H1 (cell line): ENCODE measurements around the gene IGFBP4. TPM values are rescaled to one million over a fixed set of nuclear protein-coding genes. Genes with fewer than 3 reads are reported as not detected.

Source experiments
- CTCF ChIA-PET: fragments of 300-600 bp; sonication (Branson Sonifier 250); formaldehyde crosslinking; loops from one replicate; lab custom pipeline; 2021; ENCODE audit not compliant: partially characterized antibody; lab: Charles Lee
- POLR2A ChIA-PET: fragments of 300-600 bp; sonication (Branson Sonifier 250); formaldehyde crosslinking; loops from one replicate; lab custom pipeline; 2021; ENCODE audit warnings: inconsistent platforms; ENCODE audit not compliant: partially characterized antibody; lab: Charles Lee
- DNase-seq, 2 experiments: peaks; one replicate each; pipeline versions ENCODE4 v3.0.0 to v3.0.0-alpha.2; 2010 to 2022; ENCODE audit warnings: low spot score in 2 of 2, low read depth in 1 of 2, mixed read lengths in 1 of 2
- FAIRE-seq: peaks from 2 replicates; lab custom pipeline; 2011; peaks lifted over from hg19 to GRCh38; lab: Jason Lieb, UNC
- H2AFZ ChIP-seq: 2 replicates; pipeline ENCODE4 v1.8.1; 2012; ENCODE audit warnings: low read length, inconsistent platforms
- H2AK5ac ChIP-seq: 2 replicates; pipeline ENCODE4 v1.6.1; 2013; ENCODE audit warnings: low read depth, low read length
- H2BK120ac ChIP-seq: replicated peaks from 2 replicates; pipeline ENCODE3; 2013; ENCODE audit warnings: low read depth, low read length, inconsistent platforms
- H2BK12ac ChIP-seq: 2 replicates; pipeline ENCODE4 v1.6.1; 2013; ENCODE audit warnings: low read depth, low read length
- H2BK15ac ChIP-seq: 2 replicates; pipeline ENCODE4 v1.6.1; 2013; ENCODE audit warnings: low read length
- H2BK20ac ChIP-seq: 2 replicates; pipeline ENCODE4 v1.6.1; 2013; ENCODE audit warnings: low read length
- H2BK5ac ChIP-seq: 2 replicates; pipeline ENCODE4 v1.6.1; 2013; ENCODE audit warnings: low read depth, low read length
- H3K14ac ChIP-seq: 2 replicates; pipeline ENCODE4 v1.6.1; 2013; ENCODE audit warnings: inconsistent platforms; ENCODE audit not compliant: insufficient read length
- H3K18ac ChIP-seq: 2 replicates; pipeline ENCODE4 v1.6.1; 2013; ENCODE audit warnings: low read length; ENCODE audit errors: extremely low read depth
- H3K23ac ChIP-seq: 2 replicates; pipeline ENCODE4 v1.6.1; 2013; ENCODE audit warnings: inconsistent platforms; ENCODE audit not compliant: insufficient read length
- H3K23me2 ChIP-seq: 2 replicates; pipeline ENCODE4 v1.6.1; 2013; ENCODE audit warnings: low read depth, low read length
- H3K27ac ChIP-seq: 2 replicates; pipeline ENCODE4 v1.6.1; 2011; ENCODE audit warnings: low read depth, low read length, inconsistent platforms
- H3K27me3 ChIP-seq, 4 experiments: replicated peaks in 1 of 4; 1 replicate in 1 of 4; 2 replicates in 3 of 4; pipeline versions ENCODE4 v1.6.1 to v1.8.1; 2011 to 2013; ENCODE audit warnings: low read length in 3 of 4, mild to moderate bottlenecking in 3 of 4, inconsistent platforms in 2 of 4, mixed read lengths in 2 of 4, moderate library complexity in 1 of 4; ENCODE audit not compliant: control insufficient read depth in 3 of 4, insufficient read depth in 3 of 4; ENCODE audit errors: extremely low read depth in 1 of 4
- H3K36me3 ChIP-seq, 4 experiments: 2 replicates each; pipeline versions ENCODE4 v1.6.1 to v1.8.1; 2011 to 2013; ENCODE audit warnings: mild to moderate bottlenecking in 4 of 4, low read length in 3 of 4, moderate library complexity in 2 of 4, control low read depth in 1 of 4, inconsistent platforms in 1 of 4; ENCODE audit not compliant: insufficient read depth in 4 of 4, control insufficient read depth in 2 of 4
- H3K4ac ChIP-seq: replicated peaks from 2 replicates; pipeline ENCODE3; 2013; ENCODE audit warnings: low read length, low read depth, mixed read lengths, inconsistent platforms; ENCODE audit not compliant: insufficient read length
- H3K4me1 ChIP-seq, 4 experiments: replicated peaks in 1 of 4; 1 replicate in 1 of 4; 2 replicates in 3 of 4; pipeline versions ENCODE4 v1.6.1 to v1.8.1; 2011 to 2013; ENCODE audit warnings: low read length in 3 of 4, inconsistent platforms in 2 of 4, mixed read lengths in 1 of 4; ENCODE audit not compliant: insufficient read depth in 4 of 4, control insufficient read depth in 3 of 4
- H3K4me2 ChIP-seq, 2 experiments: 2 replicates each; pipeline versions ENCODE4 v1.6.1 to v1.8.1; 2011 to 2013; ENCODE audit warnings: low read depth in 2 of 2, low read length in 2 of 2, control low read depth in 1 of 2, inconsistent platforms in 1 of 2, mild to moderate bottlenecking in 1 of 2; ENCODE audit not compliant: insufficient read depth in 1 of 2
- H3K4me3 ChIP-seq, 4 experiments: fragments of 200-600, 300-600 bp in 1 of 4; sonication (generic), shearing (Covaris generic), sonication (Bioruptor Twin) in 1 of 4; 2 replicates each; pipeline versions ENCODE4 v1.5.1 to v1.8.1; 2011 to 2016; ENCODE audit warnings: low read length in 4 of 4, low read depth in 3 of 4, control low read depth in 2 of 4, inconsistent platforms in 2 of 4, mild to moderate bottlenecking in 2 of 4, mixed read lengths in 1 of 4, moderate library complexity in 1 of 4; ENCODE audit not compliant: insufficient read depth in 2 of 4; ENCODE audit errors: extremely low read depth in 1 of 4
- H3K56ac ChIP-seq: replicated peaks from 2 replicates; pipeline ENCODE3; 2013; ENCODE audit warnings: low read depth, mild to moderate bottlenecking, mixed read lengths, low read length, inconsistent platforms; ENCODE audit not compliant: insufficient read length
- H3K79me1 ChIP-seq: 2 replicates; pipeline ENCODE4 v1.6.1; 2013; ENCODE audit warnings: low read depth, low read length, control low read depth
- H3K79me2 ChIP-seq, 2 experiments: 2 replicates each; pipeline versions ENCODE4 v1.6.1 to v1.8.1; 2012 to 2013; ENCODE audit warnings: low read length in 2 of 2, mild to moderate bottlenecking in 2 of 2, inconsistent platforms in 1 of 2; ENCODE audit not compliant: insufficient read depth in 2 of 2, control insufficient read depth in 1 of 2
- H3K9ac ChIP-seq, 4 experiments: replicated peaks in 1 of 4; 1 replicate in 1 of 4; 2 replicates in 3 of 4; pipeline versions ENCODE4 v1.6.1 to v1.8.1; 2011 to 2013; ENCODE audit warnings: low read depth in 3 of 4, low read length in 3 of 4, control low read depth in 2 of 4, mild to moderate bottlenecking in 2 of 4, moderate library complexity in 2 of 4, inconsistent platforms in 1 of 4; ENCODE audit errors: extremely low read depth in 1 of 4
- H3K9me3 ChIP-seq, 2 experiments: 2 replicates each; pipeline versions ENCODE4 v1.6.1 to v1.8.1; 2012 to 2013; ENCODE audit warnings: mild to moderate bottlenecking in 2 of 2, moderate library complexity in 2 of 2, control low read depth in 1 of 2, inconsistent platforms in 1 of 2, low read depth in 1 of 2, low read length in 1 of 2, mixed read lengths in 1 of 2; ENCODE audit not compliant: insufficient read depth in 2 of 2
- H4K20me1 ChIP-seq, 2 experiments: replicated peaks in 1 of 2; 2 replicates each; pipeline versions ENCODE3 to v1.8.1; 2011 to 2013; ENCODE audit warnings: inconsistent platforms in 2 of 2, low read length in 2 of 2, mild to moderate bottlenecking in 1 of 2; ENCODE audit not compliant: insufficient read depth in 2 of 2, control insufficient read depth in 1 of 2
- H4K5ac ChIP-seq: 2 replicates; pipeline ENCODE4 v1.6.1; 2013; ENCODE audit warnings: low read length, low read depth, mixed read lengths, inconsistent platforms; ENCODE audit not compliant: insufficient read length
- H4K8ac ChIP-seq: 2 replicates; pipeline ENCODE4 v1.8.0; 2013; ENCODE audit warnings: mild to moderate bottlenecking, moderate library complexity, low read length, inconsistent platforms; ENCODE audit not compliant: insufficient read depth; ENCODE audit errors: extremely low read depth
- H4K91ac ChIP-seq: replicated peaks from 2 replicates; pipeline ENCODE3; 2013; ENCODE audit warnings: low read length, mixed read lengths, inconsistent platforms; ENCODE audit not compliant: insufficient read length
- CBX5 ChIP-seq: fragments of 300-800, 300-1000 bp; sonication (generic); IDR thresholded peaks from 2 replicates; pipeline ENCODE4 v1.7.1; 2016; ENCODE audit warnings: antibody characterized with exemption, low read length, low read depth
- CBX8 ChIP-seq: fragments of 300-800, 300-1000 bp; sonication (generic); IDR thresholded peaks from 2 replicates; pipeline ENCODE4 v1.7.1; 2016; ENCODE audit warnings: low read depth, low read length, borderline replicate concordance
- CEBPB ChIP-seq: IDR thresholded peaks from 2 replicates; pipeline ENCODE4 v1.6.1; 2012; ENCODE audit warnings: low read depth, low read length
- CREB1 ChIP-seq: IDR thresholded peaks from 2 replicates; pipeline ENCODE4 v1.6.1; 2012; ENCODE audit warnings: inconsistent platforms
- EZH2 ChIP-seq: fragments of 200-600 bp; sonication (generic); IDR thresholded peaks from 2 replicates; pipeline ENCODE4 v1.7.1; 2012; ENCODE audit warnings: low read depth, mild to moderate bottlenecking, moderate library complexity, low read length, inconsistent platforms; ENCODE audit not compliant: severe bottlenecking
- POU5F1 ChIP-seq: IDR thresholded peaks from 2 replicates; pipeline ENCODE4 v1.6.1; 2011; ENCODE audit warnings: low read depth, mild to moderate bottlenecking, low read length, moderate library complexity
- WGBS, 2 experiments: shearing (Covaris generic) in 1 of 2; methylation state at CpG; one replicate each; pipeline versions ENCODE4 v1.1.6 to v1.1.7; 2013 to 2015; ENCODE audit warnings: low lambda C conversion rate in 2 of 2, mixed read lengths in 2 of 2, inconsistent platforms in 1 of 2, low coverage in 1 of 2, missing lambda C conversion rate in 1 of 2; ENCODE audit not compliant: insufficient replicate concordance in 2 of 2, insufficient coverage in 1 of 2, insufficient read length in 1 of 2; ENCODE audit errors: extremely low coverage in 1 of 2, missing lambda C conversion rate in 1 of 2; 5-methylcytosine and 5-hydroxymethylcytosine counted together
- polyA plus RNA-seq, 7 experiments: library from polyadenylated mRNA; depleted of rRNA in 3 of 7; stranded (reverse) in 5 of 7; unstranded in 2 of 7; fragments of >200 nt in 5 of 7; fragments of 200-250 nt in 2 of 7; gene quantifications; 1 replicate in 5 of 7; 2 replicates in 1 of 7; 4 replicates in 1 of 7; pipeline versions ENCODE4 v1.2.1 to v1.2.3, GENCODE V29; 2011 to 2013; ENCODE audit warnings: missing spikeins in 2 of 7, mixed read lengths in 2 of 7
- total RNA-seq: library from RNA; stranded (reverse); fragmentation: NEBNext Ultra II Directional; extraction: Animal tissue kit (Norgen Biotek cat#: 25700); gene quantifications from 2 replicates; pipeline ENCODE4 v1.2.1, GENCODE V29; 2021

Gene IGFBP4
- total and polyA plus RNA-seq, 2 of the 8 experiments (the other 6 are each of a cell fraction or from before 2014, with no cell fraction given) = 85.5 to 105 TPM

DNA sequence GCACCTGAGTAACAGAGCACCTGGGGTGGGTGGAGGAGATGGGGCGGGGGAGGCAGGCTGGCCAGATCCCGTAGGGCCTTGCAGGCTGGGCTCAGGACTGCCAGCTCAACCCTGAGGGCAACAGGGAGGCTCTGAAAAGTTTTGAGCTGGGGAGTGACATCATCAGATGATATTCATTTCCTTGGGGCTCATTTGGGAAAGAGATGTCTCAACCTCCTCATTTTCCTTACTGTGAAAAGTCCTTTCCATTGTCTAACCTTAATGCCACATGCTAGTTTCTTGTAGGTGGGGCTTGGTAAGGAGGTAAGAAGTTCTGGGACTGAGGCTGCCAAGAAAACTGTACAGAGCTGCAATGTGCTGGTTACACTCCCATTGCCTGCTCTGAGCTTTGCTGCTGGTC lies 54.4 kb downstream of the IGFBP4 start:
- Histone ChIP-seq H3K56ac (no peak overlapping the region), H2BK15ac (peak overlapping the region; percentile 48; the same call in 1 of the 2 replicates), H2AFZ (no peak overlapping the region), H2BK5ac (no peak overlapping the region), H3K36me3 (no peaks in the 10 kb centered on the region), H4K5ac (no peak overlapping the region), H2BK20ac (peak overlapping the region; percentile 75; the same call in 1 of the 2 replicates), H3K4ac (peak overlapping the region; percentile 6), H4K20me1 (no peaks in the 10 kb centered on the region), H3K23me2 (peaks cover 3% of the 10 kb centered on the region; the same call in 1 of the 2 replicates), H2BK12ac (no peak overlapping the region; the same call in 1 of the 2 replicates), H2BK120ac (peak overlapping the region; percentile 29), H4K91ac (peak overlapping the region; percentile 5), H3K9ac (no peak overlapping the region), H3K9me3 (no peaks in the 10 kb centered on the region), H2AK5ac (no peak overlapping the region), H3K79me1 (no peaks in the 10 kb centered on the region), H3K14ac (no peak overlapping the region), H3K4me2 (no peak overlapping the region), H3K27ac (no peak overlapping the region), H3K4me1 (peaks cover 5 to 20% (median 7%) of the 10 kb centered on the region in 4 experiments; a peak in 6 of 7 replicates), H4K8ac (no peak overlapping the region), H3K18ac (no peak overlapping the region), H3K79me2 (no peaks in the 10 kb centered on the region), H3K27me3 (no peaks in the 10 kb centered on the region), H3K4me3 (no peak overlapping the region), H3K23ac (no peak overlapping the region)
- DNase-seq (no peak), FAIRE-seq (no peak)
- POLR2A ChIA-PET = interaction anchor here (0.6 to 1.8 kb wide), 6 partner anchors 10 to 329 kb away, joined by 3 to 8 read pairs (median 4); no protein-coding TSS in a partner anchor
- CTCF ChIA-PET = interaction anchor here (0.6 to 7.6 kb wide), 16 partner anchors 10 to 882 kb away, joined by 3 to 46 read pairs (median 4); no protein-coding TSS in a partner anchor
- TF ChIP-seq CEBPB (no peak), EZH2 (no peak), CBX8 (no peak), POU5F1 (no peak), CBX5 (no peak), CREB1 (no peak)
- WGBS, 2 experiments = 94% methylated on average over 2 of the region's 2 CpGs; no CpG with 5 or more reads in 1 of the 2 experiments
